Measurements from ENCODE around the gene FBXO41. TPM values are rescaled to one million over a fixed set of nuclear protein-coding genes. Genes with fewer than 3 reads are reported as not detected.

FBXO41 gene
- total RNA-seq, 4 donors from 2014 or later: 0.84 to 13.9 (median 4.4) TPM

DNA sequence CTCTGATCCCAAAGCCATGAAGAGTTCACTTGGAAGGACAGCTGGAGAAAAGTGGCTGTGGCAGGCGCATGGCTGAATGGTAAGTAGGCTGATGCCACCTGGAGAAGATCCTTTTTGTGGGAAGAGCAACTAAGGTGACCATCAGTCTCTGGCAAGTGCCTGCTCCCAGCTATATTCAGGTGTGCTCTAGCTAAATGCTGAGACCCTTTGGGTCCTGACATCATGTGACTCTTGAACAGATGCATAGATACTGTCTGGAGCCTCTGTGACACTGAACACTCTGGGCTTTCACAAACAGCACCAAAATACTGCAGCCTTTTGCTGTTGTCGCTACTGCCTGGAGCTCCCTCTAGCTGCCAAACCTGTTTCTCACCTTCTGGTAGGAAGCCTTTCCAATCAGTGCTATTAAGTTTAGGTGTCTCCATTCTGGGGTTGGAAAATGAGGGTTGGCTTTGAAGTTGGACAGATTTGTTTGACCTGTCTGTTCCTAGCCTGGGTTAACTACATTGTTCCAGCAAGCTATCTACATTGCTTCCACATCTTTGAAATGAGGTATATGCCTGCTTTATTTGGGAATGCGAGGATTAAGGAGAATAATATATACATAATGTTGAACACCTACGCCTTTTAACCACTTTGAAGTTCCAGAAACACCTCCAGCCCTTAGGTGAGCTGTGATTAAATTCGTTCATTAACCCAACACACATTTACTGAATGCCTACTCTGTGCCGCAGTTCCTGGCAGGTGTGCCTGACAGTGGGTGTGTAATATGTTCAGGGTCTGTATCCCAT lies 6.0 kb upstream of the FBXO41 start:
- Histone ChIP-seq H3K27ac (no peak overlapping the region), H3K9me3 (no peaks in the 10 kb centered on the region), H3K27me3 (peaks cover 5 to 90% of the 10 kb centered on the region in 2 donors), H3K36me3 (no peaks in the 10 kb centered on the region), H3K4me3 (no peak overlapping the region), H3K4me1 (peaks cover 0 to 30% (median 7%) of the 10 kb centered on the region in 4 donors)
- 55 to 58% methylated on average over 6 of the region's 6 CpGs for WGBS, 2 donors
- TF ChIP-seq EP300 (IDR thresholded peaks at IDR 0.05): no peak
- TF ChIP-seq, protein P1, sequence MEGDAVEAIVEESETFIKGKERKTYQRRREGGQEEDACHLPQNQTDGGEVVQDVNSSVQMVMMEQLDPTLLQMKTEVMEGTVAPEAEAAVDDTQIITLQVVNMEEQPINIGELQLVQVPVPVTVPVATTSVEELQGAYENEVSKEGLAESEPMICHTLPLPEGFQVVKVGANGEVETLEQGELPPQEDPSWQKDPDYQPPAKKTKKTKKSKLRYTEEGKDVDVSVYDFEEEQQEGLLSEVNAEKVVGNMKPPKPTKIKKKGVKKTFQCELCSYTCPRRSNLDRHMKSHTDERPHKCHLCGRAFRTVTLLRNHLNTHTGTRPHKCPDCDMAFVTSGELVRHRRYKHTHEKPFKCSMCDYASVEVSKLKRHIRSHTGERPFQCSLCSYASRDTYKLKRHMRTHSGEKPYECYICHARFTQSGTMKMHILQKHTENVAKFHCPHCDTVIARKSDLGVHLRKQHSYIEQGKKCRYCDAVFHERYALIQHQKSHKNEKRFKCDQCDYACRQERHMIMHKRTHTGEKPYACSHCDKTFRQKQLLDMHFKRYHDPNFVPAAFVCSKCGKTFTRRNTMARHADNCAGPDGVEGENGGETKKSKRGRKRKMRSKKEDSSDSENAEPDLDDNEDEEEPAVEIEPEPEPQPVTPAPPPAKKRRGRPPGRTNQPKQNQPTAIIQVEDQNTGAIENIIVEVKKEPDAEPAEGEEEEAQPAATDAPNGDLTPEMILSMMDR (IDR thresholded peaks at IDR 0.05): peak in 2 of 5 experiments; percentile 7 to 40
- DNase-seq (ENCODE audit: low spot score in 2 of 2): no peak

DNA sequence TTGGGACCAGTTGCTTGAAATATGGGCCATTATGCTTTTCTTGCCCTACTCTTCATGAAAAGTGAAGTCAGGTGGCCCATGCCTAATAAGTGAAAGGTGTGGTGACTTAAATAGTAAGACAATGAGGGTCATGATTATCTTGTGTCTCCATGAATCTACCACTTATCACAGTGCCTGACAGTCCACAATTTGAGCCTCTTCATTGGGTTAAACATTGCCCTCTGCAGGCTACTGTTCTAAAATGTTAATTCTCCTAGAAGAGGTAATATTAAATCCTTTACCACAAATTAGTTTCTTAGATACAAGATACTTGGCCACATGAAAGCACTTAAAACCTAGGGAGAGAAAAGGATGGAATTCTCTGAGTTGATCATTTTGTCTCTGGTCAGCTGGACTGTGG lies 5.0 kb upstream of the FBXO41 start:
- Histone ChIP-seq H3K27ac (no peak overlapping the region), H3K27me3 (peaks cover 3 to 90% of the 10 kb centered on the region in 2 donors), H3K4me3 (no peak overlapping the region), H3K36me3 (no peaks in the 10 kb centered on the region), H3K9me3 (no peaks in the 10 kb centered on the region), H3K4me1 (peaks cover 0 to 40% (median 10%) of the 10 kb centered on the region in 4 donors)
- no peak for TF ChIP-seq POLR2A (IDR thresholded peaks at IDR 0.05)
- no peak for TF ChIP-seq EP300 (IDR thresholded peaks at IDR 0.05)
- TF ChIP-seq, protein P1 (IDR thresholded peaks at IDR 0.05): no peak
- no peak for DNase-seq (ENCODE audit: low spot score in 2 of 2)

DNA sequence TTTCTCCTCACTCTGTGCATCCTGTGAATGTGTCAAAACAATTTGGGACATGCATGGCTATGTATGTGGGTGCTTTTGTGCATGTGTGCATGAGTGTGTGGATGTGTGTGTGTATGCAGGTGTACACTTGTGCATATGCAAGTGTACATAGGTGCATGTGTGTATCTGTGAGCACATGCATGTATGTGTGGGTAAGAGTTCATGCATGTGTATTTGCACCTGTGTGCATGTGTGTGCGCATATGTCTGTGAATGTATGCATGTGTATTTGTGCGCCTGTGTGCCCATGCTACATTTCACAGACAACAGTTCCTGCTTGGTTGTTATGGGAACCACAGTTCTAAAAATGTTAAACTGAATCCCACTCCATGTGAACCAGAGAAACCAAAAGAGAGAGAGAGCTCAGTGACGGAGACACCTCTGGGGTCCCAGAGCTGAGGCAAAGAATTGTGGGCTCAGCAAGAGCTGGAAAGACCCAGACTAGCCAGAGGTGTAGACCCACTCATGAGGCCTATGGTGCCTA lies 1.9 kb upstream of the FBXO41 start:
- TF ChIP-seq, protein P1 (IDR thresholded peaks at IDR 0.05): no peak
- no peak for TF ChIP-seq POLR2A (IDR thresholded peaks at IDR 0.05)
- TF ChIP-seq EP300 (IDR thresholded peaks at IDR 0.05): no peak
- Histone ChIP-seq H3K4me3 (no peak overlapping the region), H3K27ac (no peak overlapping the region), H3K4me1 (peaks cover 0 to 25% (median 6%) of the 10 kb centered on the region in 4 donors), H3K27me3 (peaks cover 0 to 73% of the 10 kb centered on the region in 2 donors), H3K36me3 (no peaks in the 10 kb centered on the region), H3K9me3 (no peaks in the 10 kb centered on the region)
- 87 to 88% methylated on average over 3 of the region's 3 CpGs for WGBS, 2 donors
- DNase-seq (ENCODE audit: low spot score in 2 of 2): no peak

DNA sequence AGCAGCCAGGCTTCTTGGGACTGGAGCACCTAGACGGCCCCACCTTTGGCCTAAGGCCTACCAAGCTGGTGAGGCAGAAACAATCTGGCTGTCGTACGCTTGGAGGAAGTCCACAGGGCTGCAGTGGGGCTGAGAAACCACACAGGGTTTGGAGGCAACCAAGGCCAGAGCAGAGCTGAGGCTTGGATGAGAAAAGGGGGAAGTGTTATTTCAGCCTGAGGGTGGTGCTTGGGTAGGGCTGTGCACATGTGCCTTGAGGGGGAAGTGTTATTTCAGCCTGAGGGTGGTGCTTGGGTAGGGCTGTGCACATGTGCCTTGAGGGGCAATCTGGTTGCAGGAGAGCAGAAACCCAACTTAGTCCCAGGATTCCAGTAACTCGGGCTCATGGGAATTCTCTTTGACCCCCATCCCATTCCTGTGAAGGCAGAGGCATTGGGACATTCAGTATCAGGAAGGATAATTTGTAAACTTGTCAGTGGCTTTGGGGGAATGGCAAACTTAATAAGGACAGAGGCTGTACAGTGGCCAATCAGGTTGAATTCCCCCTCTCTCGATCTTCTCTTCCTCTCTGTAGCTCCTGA lies 971 bp upstream of the FBXO41 start:
- no peaks in the 10 kb centered on the region for H3K9me3 ChIP-seq
- H3K27ac ChIP-seq: peak overlapping the region in 1 of 4 donors; percentile 29
- peak overlapping the region in 2 of 4 donors; percentile 57 to 66 for H3K4me3 ChIP-seq
- TF ChIP-seq EP300 (IDR thresholded peaks at IDR 0.05): no peak
- TF ChIP-seq, protein P1 (IDR thresholded peaks at IDR 0.05): no peak
- TF ChIP-seq POLR2A (IDR thresholded peaks at IDR 0.05): no peak
- no peak for DNase-seq (ENCODE audit: low spot score in 2 of 2)
- peaks cover 0 to 63% of the 10 kb centered on the region in 2 donors for H3K27me3 ChIP-seq
- H3K4me1 ChIP-seq: peaks cover 0 to 22% (median 6%) of the 10 kb centered on the region in 4 donors
- WGBS, 2 donors: 43 to 52% methylated on average over 4 to 5 of the region's 5 CpGs
- no peaks in the 10 kb centered on the region for H3K36me3 ChIP-seq

All from tibial nerve (tissue), 4 donors.